NCI-H446 treated with DMSO at 0.1 percent for 48 hours (cell line): ENCODE measurements around the gene DCP2.

Experiments
- DNase-seq: peaks from one replicate; lab custom pipeline; 2025; lab: John Stamatoyannopoulos, UW

Gene DCP2

GRCh38 chr5:113065626-113066025, 89.0 kb downstream of the DCP2 start:
- no peak for DNase-seq

DNA sequence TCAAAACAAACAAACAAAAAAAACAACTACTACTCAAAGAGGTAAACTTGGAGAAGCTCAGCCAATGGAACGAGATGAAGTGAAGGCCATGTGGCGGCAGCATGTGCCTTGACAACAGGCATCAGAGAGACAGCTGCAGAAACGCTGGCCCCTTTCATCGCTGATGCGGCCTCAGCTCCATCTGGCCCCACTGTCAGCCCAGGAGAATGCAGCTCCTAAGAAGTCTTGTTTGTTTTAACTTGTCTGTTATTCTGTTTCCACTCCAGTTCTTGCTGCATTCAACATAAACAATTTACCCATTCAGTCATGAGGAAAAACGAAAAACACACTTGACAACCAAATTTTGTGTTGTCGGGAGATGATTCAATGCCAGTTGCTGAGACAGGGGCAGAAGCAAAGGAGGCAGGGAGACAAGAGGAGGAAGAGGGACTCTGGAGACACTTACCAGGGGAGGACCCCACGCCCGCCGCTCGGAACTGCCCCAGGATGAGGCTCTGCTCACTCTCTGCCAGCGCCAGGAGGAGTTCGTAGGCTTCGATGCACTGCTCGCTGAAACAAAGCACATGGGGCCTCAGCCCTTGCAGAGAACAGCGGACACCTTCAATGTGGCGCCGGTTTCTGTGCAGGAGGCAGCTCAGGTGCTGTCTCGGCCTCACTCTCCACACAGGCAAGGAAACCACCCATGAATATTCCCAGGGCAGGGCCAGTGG, 91.2 kb downstream of the DCP2 start:
- DNase-seq: peak; percentile 90

- DNase-seq: no peak
Observed at GRCh38 chr5:113068559-113068958, 92.0 kb downstream of the DCP2 start.
